GM12892 (cell line): ENCODE results near the gene CNR1.

Source experiments
- DNase-seq: peaks from one replicate; pipeline ENCODE4 v3.0.0; 2011; ENCODE audit not compliant: insufficient read length
- FAIRE-seq: peaks from 2 replicates; lab custom pipeline; 2011; peaks lifted over from hg19 to GRCh38; lab: Jason Lieb, UNC
- POLR2A ChIP-seq: IDR thresholded peaks from 2 replicates; pipeline ENCODE4 v1.6.1; 2011; ENCODE audit warnings: low read depth, low read length, control low read depth
- POLR2AphosphoS5 ChIP-seq: IDR thresholded peaks from 2 replicates; pipeline ENCODE4 v1.6.1; 2011; ENCODE audit warnings: low read depth, low read length, control low read depth
- TAF1 ChIP-seq: IDR thresholded peaks from 2 replicates; pipeline ENCODE4 v1.6.1; 2011; ENCODE audit warnings: low read depth, mild to moderate bottlenecking, control low read depth, low read length, borderline replicate concordance

The CNR1 gene

GRCh38 chr6:88111991-88112390, 54.2 kb downstream of the CNR1 start:
- DNase-seq (no peak), FAIRE-seq (no peak)
- TF ChIP-seq POLR2AphosphoS5: no peak
- TF ChIP-seq TAF1: no peak
- TF ChIP-seq POLR2A: no peak

- TF ChIP-seq POLR2A (no peak), TAF1 (no peak), POLR2AphosphoS5 (no peak)
- no peak for DNase-seq
- FAIRE-seq: no peak
Observed at GRCh38 chr6:88107241-88107640, 58.9 kb downstream of the CNR1 start.

- no peak for TF ChIP-seq POLR2A
- TF ChIP-seq TAF1: no peak
- TF ChIP-seq POLR2AphosphoS5: no peak
- FAIRE-seq: no peak
- DNase-seq: no peak
Observed at GRCh38 chr6:88105741-88106340, 60.3 kb downstream of the CNR1 start.
